A549 treated with AZD9567 at 1 μM for 4 hours (cell line): ENCODE results near the gene LMF2. TPM values are rescaled to one million over a fixed set of nuclear protein-coding genes. Genes with fewer than 3 reads are reported as not detected.

ENCODE experiments used
- total RNA-seq: library from RNA; stranded (reverse); fragments of 200-300 nt; extraction: Qiagen RNA extraction; gene quantifications from 5 replicates; pipeline ENCODE4 v1.2.3, GENCODE V29; 2022; ENCODE audit not compliant: insufficient read depth

LMF2 gene
- 24.1 to 54.9 TPM (median 52.4 TPM) in 5 replicates for total RNA-seq

GRCh38 chr22:50507421-50507990, at the start of gene LMF2:
LMF2 (minus strand) TSS chr22:50507702; CDS start chr22:50507675, 27 bp downstream.

GRCh38 chr22:50545522-50546325, 38.2 kb upstream of the LMF2 start, which contains the start of gene KLHDC7B:
KLHDC7B (plus strand) TSS chr22:50545899; CDS start chr22:50546244, 345 bp downstream.

GRCh38 chr22:50529897-50530579, 22.5 kb upstream of the LMF2 start, which contains the start of gene TYMP:
TYMP (minus strand) TSS chr22:50530012; CDS start chr22:50529709, 303 bp downstream.

GRCh38 chr22:50525104-50525857, 17.8 kb upstream of the LMF2 start, which contains the start of gene SCO2:
SCO2 (minus strand) TSS chr22:50525598; CDS start chr22:50524411, 1,187 bp downstream.

GRCh38 chr22:50507991-50508884, 736 bp upstream of the LMF2 start, which contains the start of gene NCAPH2:
NCAPH2 (plus strand) TSS chr22:50508224; CDS start chr22:50508338, 114 bp downstream.

GRCh38 chr22:50486561-50487289, 20.8 kb downstream of the LMF2 start, which contains the start of gene MIOX:
MIOX (plus strand) TSS chr22:50486859; CDS start chr22:50486898, 39 bp downstream.

GRCh38 chr22:50481440-50482106, 25.9 kb downstream of the LMF2 start, which contains the start of gene ADM2:
ADM2 (plus strand) TSS chr22:50481543; CDS start chr22:50481848, 305 bp downstream.

GRCh38 chr22:50474710-50475651, 32.5 kb downstream of the LMF2 start, which contains the start of gene SBF1:
SBF1 (minus strand) TSS chr22:50475035; CDS start chr22:50474840, 195 bp downstream.

Other genes with a start within 250 kb of the LMF2 start
- gene MAPK12, start 246.0 kb downstream of the LMF2 start, total RNA-seq: 15.3 to 28.9 TPM (median 26.4 TPM) in 5 replicates
- gene MAPK11, start 237.3 kb downstream of the LMF2 start, total RNA-seq: 6.2 to 8.0 TPM (median 7.1 TPM) in 5 replicates
- gene PLXNB2, start 200.1 kb downstream of the LMF2 start, total RNA-seq: 113 to 126 TPM (median 115 TPM) in 5 replicates
- gene DENND6B, start 180.7 kb downstream of the LMF2 start, total RNA-seq: 2.3 to 4.0 TPM (median 4.0 TPM) in 5 replicates
- gene PPP6R2, start 164.4 kb downstream of the LMF2 start, total RNA-seq: 12.4 to 15.4 TPM (median 15.1 TPM) in 5 replicates
- 21.4 to 28.8 TPM (median 27.9 TPM) in 5 replicates for gene SBF1, start 32.7 kb downstream of the LMF2 start, total RNA-seq
- gene ADM2, start 26.2 kb downstream of the LMF2 start, total RNA-seq: 0.52 to 0.59 TPM (median 0.57 TPM) in 5 replicates
- gene MIOX, start 20.8 kb downstream of the LMF2 start, total RNA-seq: 0.13 TPM in 1 of 5 replicates, not detected in the others
- gene NCAPH2, start 522 bp upstream of the LMF2 start, total RNA-seq: 33.8 to 41.0 TPM (median 40.1 TPM) in 5 replicates
- 3.5 to 6.6 TPM (median 4.4 TPM) in 4 of 5 replicates, not detected in the other for gene SCO2, start 17.9 kb upstream of the LMF2 start, total RNA-seq
- 14.2 to 18.0 TPM (median 17.2 TPM) in 5 replicates for gene TYMP, start 22.3 kb upstream of the LMF2 start, total RNA-seq
- gene KLHDC7B, start 38.2 kb upstream of the LMF2 start, total RNA-seq: 0.02 to 0.04 TPM in 2 of 5 replicates, not detected in the others
- gene SYCE3, start 55.2 kb upstream of the LMF2 start, total RNA-seq: 0.33 to 0.56 TPM (median 0.40 TPM) in 3 of 5 replicates, not detected in the others
- 13.1 to 20.3 TPM (median 13.8 TPM) in 5 replicates for gene CPT1B, start 70.7 kb upstream of the LMF2 start, total RNA-seq
- 7.4 to 23.6 TPM (median 18.9 TPM) in 5 replicates for gene CHKB, start 75.1 kb upstream of the LMF2 start, total RNA-seq
- gene MAPK8IP2, start 93.1 kb upstream of the LMF2 start, total RNA-seq: 2.1 to 3.8 TPM (median 3.6 TPM) in 5 replicates
- 14.3 to 25.8 TPM (median 22.9 TPM) in 5 replicates for gene ARSA, start 120.5 kb upstream of the LMF2 start, total RNA-seq
- 3.7 to 5.3 TPM (median 4.5 TPM) in 5 replicates for gene SHANK3, start 165.1 kb upstream of the LMF2 start, total RNA-seq
- gene ACR, start 230.5 kb upstream of the LMF2 start, total RNA-seq: 0.07 to 0.19 TPM (median 0.08 TPM) in 3 of 5 replicates, not detected in the others